GM23248 (cell line): ENCODE data around the gene VPREB1.

Experiments used
- EZH2 ChIP-seq: fragments of 200-600 bp; sonication (generic); IDR thresholded peaks from 2 replicates; pipeline ENCODE4 v1.6.1; 2018; ENCODE audit warnings: antibody characterized with exemption, mild to moderate bottlenecking; ENCODE audit not compliant: insufficient read depth, poor library complexity, severe bottlenecking
- EZH2phosphoT487 ChIP-seq: fragments of 200-600 bp; sonication (generic); IDR thresholded peaks from 2 replicates; pipeline ENCODE4 v1.6.1; 2018; ENCODE audit warnings: antibody characterized with exemption, moderate library complexity, mild to moderate bottlenecking, low read depth; ENCODE audit not compliant: insufficient read depth

GRCh38 chr22:22228921-22229320 lies 15.7 kb upstream of the VPREB1 start:
- TF ChIP-seq EZH2phosphoT487 (no peak), EZH2 (no peak)
